NB4 (cell line): ENCODE results near the gene TRAF7.

ENCODE experiments used
- DNase-seq: peaks from one replicate; pipeline ENCODE4 v3.0.0; 2010; ENCODE audit warnings: low read depth
- H3K4me3 ChIP-seq: one replicate; pipeline ENCODE4 v1.5.1; 2011; ENCODE audit warnings: mild to moderate bottlenecking, low read depth, low read length, moderate library complexity
- MYC ChIP-seq: IDR thresholded peaks from 2 replicates; pipeline ENCODE4 v1.6.1; 2011; ENCODE audit warnings: low read depth, low read length
- POLR2A ChIP-seq: IDR thresholded peaks from 2 replicates; pipeline ENCODE4 v1.6.1; 2011; ENCODE audit warnings: mild to moderate bottlenecking; ENCODE audit not compliant: insufficient read length; ENCODE audit errors: extremely low read depth
- TF ChIP-seq, protein P1 (sequence below): IDR thresholded peaks from 2 replicates; pipeline ENCODE4 v1.6.1; 2011; ENCODE audit warnings: low read depth, low read length
- TF ChIP-seq, protein P2 (sequence below): IDR thresholded peaks from one replicate; pipeline ENCODE4 v1.5.1; 2012; ENCODE audit warnings: low read depth, low read length

The TRAF7 gene

DNA sequence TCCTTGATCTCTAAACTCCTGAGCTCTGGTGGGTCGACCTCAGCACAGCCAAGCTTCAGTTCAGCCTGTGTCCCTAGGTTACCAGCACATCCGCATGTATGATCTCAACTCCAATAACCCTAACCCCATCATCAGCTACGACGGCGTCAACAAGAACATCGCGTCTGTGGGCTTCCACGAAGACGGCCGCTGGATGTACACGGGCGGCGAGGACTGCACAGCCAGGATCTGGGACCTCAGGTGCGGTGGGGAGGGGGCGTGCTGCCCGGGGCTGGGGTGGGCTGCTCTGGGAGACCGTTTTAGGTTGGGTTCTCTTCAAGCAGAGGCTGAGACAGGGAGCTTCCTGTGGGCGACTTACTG is 50.8 kb downstream of the TRAF7 start:
- TF ChIP-seq, protein P1, sequence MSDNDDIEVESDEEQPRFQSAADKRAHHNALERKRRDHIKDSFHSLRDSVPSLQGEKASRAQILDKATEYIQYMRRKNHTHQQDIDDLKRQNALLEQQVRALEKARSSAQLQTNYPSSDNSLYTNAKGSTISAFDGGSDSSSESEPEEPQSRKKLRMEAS: no peak
- TF ChIP-seq MYC (no peak), POLR2A (no peak)
- TF ChIP-seq, protein P2, sequence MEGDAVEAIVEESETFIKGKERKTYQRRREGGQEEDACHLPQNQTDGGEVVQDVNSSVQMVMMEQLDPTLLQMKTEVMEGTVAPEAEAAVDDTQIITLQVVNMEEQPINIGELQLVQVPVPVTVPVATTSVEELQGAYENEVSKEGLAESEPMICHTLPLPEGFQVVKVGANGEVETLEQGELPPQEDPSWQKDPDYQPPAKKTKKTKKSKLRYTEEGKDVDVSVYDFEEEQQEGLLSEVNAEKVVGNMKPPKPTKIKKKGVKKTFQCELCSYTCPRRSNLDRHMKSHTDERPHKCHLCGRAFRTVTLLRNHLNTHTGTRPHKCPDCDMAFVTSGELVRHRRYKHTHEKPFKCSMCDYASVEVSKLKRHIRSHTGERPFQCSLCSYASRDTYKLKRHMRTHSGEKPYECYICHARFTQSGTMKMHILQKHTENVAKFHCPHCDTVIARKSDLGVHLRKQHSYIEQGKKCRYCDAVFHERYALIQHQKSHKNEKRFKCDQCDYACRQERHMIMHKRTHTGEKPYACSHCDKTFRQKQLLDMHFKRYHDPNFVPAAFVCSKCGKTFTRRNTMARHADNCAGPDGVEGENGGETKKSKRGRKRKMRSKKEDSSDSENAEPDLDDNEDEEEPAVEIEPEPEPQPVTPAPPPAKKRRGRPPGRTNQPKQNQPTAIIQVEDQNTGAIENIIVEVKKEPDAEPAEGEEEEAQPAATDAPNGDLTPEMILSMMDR: no peak
- no peak for DNase-seq
- H3K4me3 ChIP-seq: peak overlapping the region; percentile 94

GRCh38 chr16:2206780-2207433 is 51.3 kb downstream of the TRAF7 start:
- DNase-seq: peak; percentile 54
- TF ChIP-seq, protein P2: no peak
- TF ChIP-seq, protein P1: no peak
- TF ChIP-seq MYC (no peak), POLR2A (no peak)
- peak overlapping the region; percentile 47 for H3K4me3 ChIP-seq

- no peak overlapping the region for H3K4me3 ChIP-seq
- TF ChIP-seq POLR2A: no peak
- TF ChIP-seq, protein P1: no peak
- TF ChIP-seq MYC: no peak
- TF ChIP-seq, protein P2: no peak
These were observed 52.3 kb downstream of the TRAF7 start for GRCh38 chr16:2207872-2208271.

DNA sequence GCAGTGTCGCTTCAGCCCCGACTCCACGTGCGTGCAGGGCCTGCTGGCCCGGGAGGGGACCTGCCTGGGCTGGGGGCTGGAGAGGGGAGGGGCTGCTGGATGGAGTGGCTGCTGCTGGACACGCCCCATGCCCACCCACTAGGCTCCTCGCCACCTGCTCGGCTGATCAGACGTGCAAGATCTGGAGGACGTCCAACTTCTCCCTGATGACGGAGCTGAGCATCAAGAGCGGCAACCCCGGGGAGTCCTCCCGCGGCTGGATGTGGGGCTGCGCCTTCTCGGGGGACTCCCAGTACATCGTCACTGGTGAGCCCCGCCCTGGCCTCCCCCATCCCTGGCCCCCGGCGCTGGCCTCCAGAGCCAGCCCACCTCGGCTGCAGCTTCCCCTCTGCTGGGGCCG is 52.7 kb downstream of the TRAF7 start:
- DNase-seq: no peak
- TF ChIP-seq MYC (no peak), POLR2A (no peak)
- TF ChIP-seq, protein P1: no peak
- TF ChIP-seq, protein P2: no peak
- no peak overlapping the region for H3K4me3 ChIP-seq

More at GRCh38 chr16:2207872-2208271, 52.3 kb downstream of the TRAF7 start:
- no peak for DNase-seq

DNA sequence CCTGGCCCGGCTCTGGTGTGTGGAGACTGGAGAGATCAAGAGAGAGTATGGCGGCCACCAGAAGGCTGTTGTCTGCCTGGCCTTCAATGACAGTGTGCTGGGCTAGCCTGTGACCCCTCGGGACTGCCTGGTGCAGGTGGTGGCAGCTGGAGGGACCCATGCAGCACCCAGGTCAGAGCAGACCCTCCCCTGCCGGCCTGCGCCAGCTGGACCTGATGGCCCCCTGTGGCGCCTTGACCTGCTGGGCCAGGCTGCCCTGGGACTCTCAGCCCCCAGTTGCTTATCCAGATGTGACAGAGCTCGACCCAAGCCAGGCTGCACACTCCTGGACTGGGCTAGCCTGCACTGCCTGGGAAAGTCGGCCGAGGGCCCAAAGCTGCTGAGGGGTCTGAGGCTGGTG is 53.2 kb downstream of the TRAF7 start:
- H3K4me3 ChIP-seq: no peak overlapping the region
- TF ChIP-seq, protein P1: no peak
- DNase-seq: no peak

DNA sequence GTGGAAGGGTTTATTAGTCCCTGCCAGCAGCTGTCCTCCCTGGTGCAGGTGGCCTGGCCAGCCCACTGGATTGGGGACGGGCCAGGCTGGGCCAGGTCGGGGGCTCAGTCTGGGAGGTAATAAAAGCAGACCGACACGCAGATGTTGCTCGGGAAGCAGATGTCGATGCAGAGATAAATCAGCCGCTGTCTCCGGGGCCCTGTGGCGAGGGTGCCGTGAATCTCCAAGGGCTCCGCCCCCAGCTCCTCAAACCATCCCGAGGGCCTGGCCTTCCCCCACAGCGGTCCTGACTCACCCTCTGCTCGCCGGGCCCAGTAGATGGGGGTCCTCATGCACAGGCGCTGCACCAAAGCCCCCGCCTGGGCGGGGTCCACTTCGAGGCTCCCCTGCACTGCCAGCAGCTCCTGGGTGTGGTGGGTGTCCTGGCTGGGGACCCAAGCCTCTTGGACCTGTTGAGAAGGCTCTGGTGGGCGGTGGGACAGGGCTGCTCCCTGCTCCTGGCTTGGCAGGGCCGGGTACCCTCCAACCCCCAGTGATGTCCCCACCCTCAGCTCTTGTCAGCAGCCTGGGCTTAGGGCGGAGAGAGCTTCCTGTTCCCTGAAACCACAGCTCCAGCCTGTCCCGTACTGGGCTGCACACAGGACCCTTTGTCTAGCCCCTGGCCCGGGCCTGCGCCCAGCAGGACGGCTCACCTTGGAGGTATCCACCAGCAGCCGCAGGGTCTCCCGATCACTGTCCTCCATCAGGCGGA is 53.9 kb downstream of the TRAF7 start:
- no peak for DNase-seq
- H3K4me3 ChIP-seq: no peak overlapping the region
- TF ChIP-seq MYC (no peak), POLR2A (no peak)
- TF ChIP-seq, protein P2: no peak
- TF ChIP-seq, protein P1: no peak
